ENCODE measurements around the gene CELSR1.

The CELSR1 gene

DNA sequence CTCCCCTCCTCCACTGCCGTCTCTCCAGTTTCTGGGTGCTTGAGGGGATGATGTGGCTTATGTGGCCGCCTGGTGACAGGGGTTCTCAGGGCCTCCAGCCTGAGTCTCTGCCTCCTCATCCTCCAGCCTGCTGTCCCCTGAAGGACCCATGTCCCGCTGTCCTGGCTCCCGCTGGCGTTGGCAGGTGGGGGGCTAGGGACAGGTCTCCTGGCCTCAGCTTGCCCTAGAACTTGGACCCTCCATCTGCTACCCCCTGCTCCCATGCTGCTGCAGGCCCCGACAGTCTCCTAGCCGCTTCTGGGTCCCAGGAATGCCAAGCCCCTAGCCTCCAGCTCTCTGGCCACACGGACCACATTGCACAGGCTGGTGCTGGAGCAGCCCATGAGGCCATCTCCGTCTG, 13.9 kb upstream of the CELSR1 start:
- TF ChIP-seq EZH2phosphoT487 (IDR thresholded peaks at IDR 0.05; ENCODE audit: borderline replicate concordance, low read length): no peak
- TF ChIP-seq, protein P1, sequence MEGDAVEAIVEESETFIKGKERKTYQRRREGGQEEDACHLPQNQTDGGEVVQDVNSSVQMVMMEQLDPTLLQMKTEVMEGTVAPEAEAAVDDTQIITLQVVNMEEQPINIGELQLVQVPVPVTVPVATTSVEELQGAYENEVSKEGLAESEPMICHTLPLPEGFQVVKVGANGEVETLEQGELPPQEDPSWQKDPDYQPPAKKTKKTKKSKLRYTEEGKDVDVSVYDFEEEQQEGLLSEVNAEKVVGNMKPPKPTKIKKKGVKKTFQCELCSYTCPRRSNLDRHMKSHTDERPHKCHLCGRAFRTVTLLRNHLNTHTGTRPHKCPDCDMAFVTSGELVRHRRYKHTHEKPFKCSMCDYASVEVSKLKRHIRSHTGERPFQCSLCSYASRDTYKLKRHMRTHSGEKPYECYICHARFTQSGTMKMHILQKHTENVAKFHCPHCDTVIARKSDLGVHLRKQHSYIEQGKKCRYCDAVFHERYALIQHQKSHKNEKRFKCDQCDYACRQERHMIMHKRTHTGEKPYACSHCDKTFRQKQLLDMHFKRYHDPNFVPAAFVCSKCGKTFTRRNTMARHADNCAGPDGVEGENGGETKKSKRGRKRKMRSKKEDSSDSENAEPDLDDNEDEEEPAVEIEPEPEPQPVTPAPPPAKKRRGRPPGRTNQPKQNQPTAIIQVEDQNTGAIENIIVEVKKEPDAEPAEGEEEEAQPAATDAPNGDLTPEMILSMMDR (IDR thresholded peaks at IDR 0.05; ENCODE audit: low read depth, low read length, poor library complexity, severe bottlenecking): no peak
- Histone ChIP-seq H3K27ac (ENCODE audit: low read depth, low read length) (no peak overlapping the region), H3K4me1 (ENCODE audit: control insufficient read depth, low read length) (no peaks in the 10 kb centered on the region), H3K79me2 (ENCODE audit: control insufficient read depth, low read length) (no peaks in the 10 kb centered on the region), H3K9me3 (ENCODE audit: control insufficient read depth, insufficient read depth, low read length) (no peaks in the 10 kb centered on the region), H3F3A (ENCODE audit: control insufficient read depth, insufficient read depth) (no peaks in the 10 kb centered on the region), H3K4me3 (ENCODE audit: low read length) (no peak overlapping the region), H3K9me2 (replicated peaks; ENCODE audit: control insufficient read depth, low read length) (no peaks in the 10 kb centered on the region), H3K27me3 (ENCODE audit: control insufficient read depth, low read length) (0 out of 2 replicates have a peak, but pooled peaks cover 4% of the 10 kb centered on the region), H3K4me2 (ENCODE audit: low read length) (no peak overlapping the region), H3K36me3 (ENCODE audit: control insufficient read depth, low read length) (no peaks in the 10 kb centered on the region), H4K20me1 (ENCODE audit: control insufficient read depth, insufficient read depth, low read depth, low read length) (no peaks in the 10 kb centered on the region)

DNA sequence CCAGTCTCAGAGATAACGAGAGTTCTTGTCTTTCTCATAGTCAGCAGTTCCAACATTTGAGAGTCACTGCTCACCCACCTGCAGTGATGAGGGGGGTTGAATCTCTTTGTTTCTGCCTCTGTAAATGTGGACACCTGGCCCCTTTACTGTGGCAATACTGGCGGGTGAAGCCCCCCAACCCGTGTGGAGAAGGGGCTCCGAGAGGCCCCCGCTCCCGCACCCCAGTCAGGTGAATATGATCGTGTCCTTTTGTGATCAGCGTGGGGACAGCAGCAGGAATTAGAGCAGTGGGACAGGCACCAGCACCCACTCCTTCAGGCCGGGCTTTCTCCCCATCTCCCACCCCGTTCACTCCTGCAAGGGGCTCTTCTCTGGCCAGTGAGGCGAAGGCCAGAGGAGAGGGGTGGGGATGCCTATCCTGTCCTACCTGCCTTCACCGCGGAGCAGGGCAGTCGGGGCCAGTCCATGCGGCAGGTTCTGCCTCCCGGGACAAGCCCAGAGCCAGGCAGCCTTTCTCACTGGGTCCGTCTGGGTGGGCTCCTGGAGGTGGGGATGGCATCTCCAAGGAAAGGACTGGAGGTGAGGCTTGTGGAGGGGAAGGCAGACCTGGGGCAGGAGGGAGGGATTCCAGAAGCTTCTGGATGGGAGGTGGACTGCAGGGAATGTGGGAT, 12.7 kb upstream of the CELSR1 start:
- no peak overlapping the region for H3K4me3 ChIP-seq (ENCODE audit: low read length)
- H3K36me3 ChIP-seq (ENCODE audit: control insufficient read depth, low read length): no peaks in the 10 kb centered on the region
- H3K79me2 ChIP-seq (ENCODE audit: control insufficient read depth, low read length): no peaks in the 10 kb centered on the region
- H3F3A ChIP-seq (ENCODE audit: control insufficient read depth, insufficient read depth): no peaks in the 10 kb centered on the region
- TF ChIP-seq, protein P1 (IDR thresholded peaks at IDR 0.05; ENCODE audit: low read depth, low read length, poor library complexity, severe bottlenecking): no peak
- no peaks in the 10 kb centered on the region for H3K9me2 ChIP-seq (replicated peaks; ENCODE audit: control insufficient read depth, low read length)
- no peak overlapping the region for H3K27ac ChIP-seq (ENCODE audit: low read depth, low read length)
- no peak overlapping the region for H3K4me2 ChIP-seq (ENCODE audit: low read length)
- no peaks in the 10 kb centered on the region for H4K20me1 ChIP-seq (ENCODE audit: control insufficient read depth, insufficient read depth, low read depth, low read length)
- no peaks in the 10 kb centered on the region for H3K4me1 ChIP-seq (ENCODE audit: control insufficient read depth, low read length)
- H3K9me3 ChIP-seq (ENCODE audit: control insufficient read depth, insufficient read depth, low read length): no peaks in the 10 kb centered on the region
- H3K27me3 ChIP-seq (ENCODE audit: control insufficient read depth, low read length): 0 out of 2 replicates have a peak, but pooled peaks cover 4% of the 10 kb centered on the region

DNA sequence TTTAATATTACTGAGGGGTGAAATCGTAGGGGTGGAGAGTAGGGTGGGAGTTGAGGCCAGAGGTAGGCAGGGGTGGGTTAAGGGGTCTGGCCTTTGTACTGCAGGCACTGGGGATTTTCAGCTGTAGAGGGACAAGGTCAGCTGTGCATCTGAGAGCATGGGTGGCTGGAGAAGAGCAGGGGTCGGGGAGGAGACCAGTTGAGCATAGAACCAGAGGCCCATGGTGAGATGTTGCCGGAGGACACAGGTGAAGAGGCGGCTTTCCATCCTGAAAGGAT, 12.1 kb upstream of the CELSR1 start:
- H3K4me1 ChIP-seq (ENCODE audit: control insufficient read depth, low read length): no peaks in the 10 kb centered on the region
- no peaks in the 10 kb centered on the region for H3K9me3 ChIP-seq (ENCODE audit: control insufficient read depth, insufficient read depth, low read length)
- no peaks in the 10 kb centered on the region for H4K20me1 ChIP-seq (ENCODE audit: control insufficient read depth, insufficient read depth, low read depth, low read length)
- no peaks in the 10 kb centered on the region for H3K36me3 ChIP-seq (ENCODE audit: control insufficient read depth, low read length)
- H3F3A ChIP-seq (ENCODE audit: control insufficient read depth, insufficient read depth): no peaks in the 10 kb centered on the region
- H3K4me2 ChIP-seq (ENCODE audit: low read length): no peak overlapping the region
- H3K9me2 ChIP-seq (replicated peaks; ENCODE audit: control insufficient read depth, low read length): no peaks in the 10 kb centered on the region
- no peak overlapping the region for H3K4me3 ChIP-seq (ENCODE audit: low read length)
- TF ChIP-seq EZH2phosphoT487 (IDR thresholded peaks at IDR 0.05; ENCODE audit: borderline replicate concordance, low read length): no peak
- TF ChIP-seq, protein P1 (IDR thresholded peaks at IDR 0.05; ENCODE audit: low read depth, low read length, poor library complexity, severe bottlenecking): no peak
- 0 out of 2 replicates have a peak, but pooled peaks cover 4% of the 10 kb centered on the region for H3K27me3 ChIP-seq (ENCODE audit: control insufficient read depth, low read length)
- no peak overlapping the region for H3K27ac ChIP-seq (ENCODE audit: low read depth, low read length)
- H3K79me2 ChIP-seq (ENCODE audit: control insufficient read depth, low read length): no peaks in the 10 kb centered on the region

Measured in DOHH2 (cell line).